ENCODE measurements around the gene BNC2.

- TF ChIP-seq CTCF (IDR thresholded peaks at IDR 0.05) (no peak), POLR2A (IDR thresholded peaks at IDR 0.05) (no peak)
Measured at GRCh38 chr9:16417161-16417560, 453.3 kb downstream of the BNC2 start.

Data from Peyer's patch (tissue), 4 donors.